Suprapubic skin (tissue), 4 donors: ENCODE data around the gene POLE3.

Experiments used
- CTCF ChIP-seq, 2 donors: fragments of 200-600 bp in 1 of 2; fragments of 450-650 bp in 1 of 2; sonication (generic) in 1 of 2; IDR thresholded peaks; one replicate each; pipeline ENCODE4 v1.5.1; 2016 to 2019; ENCODE audit warnings: antibody characterized with exemption in 2 of 2, mild to moderate bottlenecking in 1 of 2, moderate library complexity in 1 of 2
- EP300 ChIP-seq: sonication (generic); formaldehyde crosslinking; IDR thresholded peaks from one replicate; pipeline ENCODE4 v1.6.1; 2017; ENCODE audit warnings: antibody characterized with exemption
- POLR2A ChIP-seq, 2 donors: fragments of 450-650 bp; IDR thresholded peaks; one replicate each; pipeline ENCODE4 v1.6.1; 2017; ENCODE audit warnings: antibody characterized with exemption in 2 of 2, mild to moderate bottlenecking in 2 of 2, moderate library complexity in 2 of 2
- POLR2AphosphoS5 ChIP-seq, 3 donors: sonication (generic); formaldehyde crosslinking; IDR thresholded peaks; one replicate each; pipeline ENCODE4 v1.6.1; 2017; ENCODE audit warnings: antibody characterized with exemption in 3 of 3

GRCh38 chr9:113456235-113456634 lies 45.8 kb upstream of the POLE3 start:
- TF ChIP-seq CTCF (IDR thresholded peaks at IDR 0.05) (no peak), POLR2A (IDR thresholded peaks at IDR 0.05) (no peak), POLR2AphosphoS5 (IDR thresholded peaks at IDR 0.05) (no peak), EP300 (no peak)
